NCI-H226 (cell line): ENCODE results near the gene C4A.
"Not testable (repeated sequence)": the region's sequence is repeated elsewhere in the genome, so short reads cannot be mapped to it uniquely, and the experiment has no call there.

Experiments used
- DNase-seq: peaks from one replicate; pipeline ENCODE4 v3.0.0-alpha.2; 2015

The C4A gene

DNA sequence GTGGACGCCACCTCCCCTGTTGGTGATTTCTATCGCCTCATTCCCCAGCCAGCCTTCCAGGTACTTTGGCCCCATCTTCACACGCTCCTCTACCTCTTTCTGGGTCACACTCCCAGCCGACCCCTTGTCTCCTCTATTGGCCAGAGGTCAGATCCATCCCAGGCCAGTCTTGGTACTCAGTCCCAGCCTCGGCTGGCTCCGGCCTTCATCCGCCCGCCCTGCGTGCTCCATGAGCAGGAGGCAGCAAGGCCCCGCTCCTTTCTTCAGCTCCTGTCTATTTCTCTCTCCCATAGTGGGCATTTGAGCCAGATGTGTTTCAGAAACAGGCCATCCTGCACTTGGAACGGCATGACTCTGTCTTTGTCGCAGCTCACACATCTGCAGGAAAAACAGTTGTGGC, 20.2 kb upstream of the C4A start:
- no peak for DNase-seq

DNA sequence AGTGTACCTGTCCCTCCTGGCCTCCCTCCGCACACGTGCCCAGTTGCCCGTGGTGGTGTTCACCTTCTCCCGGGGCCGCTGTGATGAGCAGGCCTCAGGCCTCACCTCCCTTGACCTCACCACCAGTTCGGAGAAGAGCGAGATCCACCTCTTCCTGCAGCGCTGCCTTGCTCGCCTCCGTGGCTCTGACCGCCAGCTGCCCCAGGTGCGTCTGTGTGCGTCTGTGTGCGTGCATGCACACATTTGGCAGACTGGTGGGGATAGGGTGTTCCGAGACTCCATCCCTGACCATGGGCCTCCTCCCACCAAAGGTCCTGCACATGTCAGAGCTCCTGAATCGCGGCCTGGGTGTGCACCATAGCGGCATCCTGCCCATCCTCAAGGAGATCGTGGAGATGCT, 17.9 kb upstream of the C4A start:
- no peak for DNase-seq

DNA sequence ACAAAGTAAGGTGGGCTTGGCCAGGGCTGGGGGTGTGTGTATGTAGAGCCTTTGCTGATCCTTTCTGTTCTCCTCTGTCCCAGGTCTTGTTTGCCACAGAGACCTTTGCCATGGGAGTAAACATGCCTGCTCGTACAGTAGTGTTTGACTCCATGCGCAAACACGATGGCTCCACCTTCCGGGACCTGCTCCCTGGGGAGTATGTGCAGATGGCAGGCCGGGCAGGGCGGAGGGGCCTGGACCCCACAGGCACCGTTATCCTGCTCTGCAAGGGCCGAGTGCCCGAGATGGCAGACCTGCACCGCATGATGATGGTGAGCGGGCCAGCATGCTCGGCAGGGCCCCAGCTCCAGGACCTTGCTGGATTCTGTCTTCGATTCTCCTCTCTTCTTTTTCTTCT, 16.2 kb upstream of the C4A start:
- no peak for DNase-seq

DNA sequence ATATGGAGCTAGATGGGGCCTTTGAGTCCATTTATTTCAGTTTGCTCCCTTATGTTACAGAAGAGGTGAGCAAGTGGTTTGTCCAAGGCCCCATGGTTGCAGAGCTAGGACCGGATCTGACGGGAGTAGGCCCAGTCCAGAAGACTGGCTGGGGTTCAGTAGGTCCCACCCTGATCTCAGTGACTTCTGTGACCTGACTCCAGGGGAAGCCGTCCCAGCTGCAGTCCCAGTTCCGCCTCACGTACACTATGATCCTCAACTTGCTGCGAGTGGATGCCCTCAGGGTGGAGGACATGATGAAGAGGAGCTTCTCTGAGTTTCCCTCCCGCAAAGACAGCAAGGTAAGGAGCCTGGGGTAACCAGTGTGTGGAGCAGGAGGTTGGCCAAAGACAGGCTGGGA, 15.4 kb upstream of the C4A start:
- no peak for DNase-seq

DNA sequence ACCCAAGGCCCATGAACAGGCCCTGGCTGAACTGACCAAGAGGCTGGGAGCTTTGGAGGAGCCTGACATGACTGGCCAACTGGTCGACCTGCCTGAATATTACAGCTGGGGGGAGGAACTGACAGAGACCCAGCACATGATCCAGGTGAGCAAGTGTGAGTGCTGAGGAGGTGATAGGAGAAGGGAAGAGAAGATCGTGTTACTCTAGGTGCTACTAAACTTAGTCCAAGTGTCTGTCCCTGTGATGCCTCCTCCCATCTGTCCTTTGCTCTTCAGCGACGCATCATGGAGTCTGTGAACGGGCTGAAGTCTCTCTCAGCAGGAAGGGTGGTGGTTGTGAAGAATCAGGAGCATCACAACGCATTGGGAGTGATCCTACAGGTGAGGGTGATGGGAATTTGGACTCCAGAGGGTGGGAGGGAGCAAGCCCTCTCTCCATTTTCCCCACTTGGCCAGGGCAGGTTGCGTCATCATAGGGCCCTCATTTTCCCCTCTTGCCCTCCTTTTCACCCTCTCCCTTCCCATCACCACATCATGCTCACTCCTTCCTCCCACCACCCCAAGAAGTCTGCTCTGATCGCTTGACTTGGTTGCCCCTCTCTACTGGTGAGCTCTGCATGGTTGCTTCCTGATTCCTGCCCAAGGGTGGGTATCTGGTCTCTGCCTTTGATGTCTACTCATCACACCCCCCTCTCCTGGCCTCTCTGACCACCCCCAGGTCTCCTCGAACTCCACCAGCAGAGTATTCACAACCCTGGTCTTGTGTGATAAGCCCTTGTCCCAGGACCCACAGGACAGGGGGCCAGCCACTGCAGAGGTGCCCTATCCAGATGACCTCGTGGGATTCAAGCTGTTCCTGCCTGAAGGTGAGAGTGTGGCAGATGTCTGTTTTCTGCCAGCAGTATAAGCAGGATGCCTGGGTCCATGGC, 14.6 kb upstream of the C4A start:
- no peak for DNase-seq

DNA sequence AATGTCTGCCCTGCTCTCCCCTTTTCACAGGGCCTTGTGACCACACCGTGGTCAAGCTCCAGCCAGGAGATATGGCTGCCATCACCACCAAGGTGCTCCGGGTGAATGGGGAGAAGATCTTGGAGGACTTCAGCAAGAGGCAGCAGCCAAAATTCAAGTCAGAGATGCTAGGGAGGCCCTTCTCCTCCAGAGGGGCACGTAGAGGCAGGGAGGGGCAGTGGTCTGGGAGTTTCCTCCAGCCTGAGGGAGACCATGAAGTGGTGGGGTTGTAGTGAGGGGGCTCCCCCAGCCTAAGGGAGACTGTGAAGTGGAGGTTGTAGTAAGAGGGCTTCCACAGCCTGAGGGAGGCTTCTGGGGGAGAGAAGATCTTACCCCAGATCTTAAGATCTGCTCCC, 13.9 kb upstream of the C4A start:
- DNase-seq: no peak

DNA sequence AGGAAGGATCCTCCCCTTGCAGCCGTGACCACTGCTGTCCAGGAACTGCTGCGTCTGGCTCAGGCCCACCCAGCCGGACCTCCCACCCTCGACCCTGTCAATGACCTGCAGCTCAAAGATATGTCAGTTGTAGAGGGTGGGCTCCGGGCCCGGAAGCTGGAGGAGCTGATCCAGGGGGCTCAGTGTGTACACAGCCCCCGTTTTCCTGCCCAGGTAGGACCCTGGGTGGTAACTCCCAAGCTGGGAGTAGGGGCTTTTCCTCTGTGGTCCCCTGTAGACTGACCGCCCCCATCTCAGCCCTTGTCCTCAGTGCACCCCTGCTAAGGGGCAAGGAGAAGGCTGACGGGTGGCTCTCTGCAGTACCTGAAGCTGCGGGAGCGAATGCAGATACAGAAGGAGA, 13.5 kb upstream of the C4A start:
- DNase-seq: no peak

DNA sequence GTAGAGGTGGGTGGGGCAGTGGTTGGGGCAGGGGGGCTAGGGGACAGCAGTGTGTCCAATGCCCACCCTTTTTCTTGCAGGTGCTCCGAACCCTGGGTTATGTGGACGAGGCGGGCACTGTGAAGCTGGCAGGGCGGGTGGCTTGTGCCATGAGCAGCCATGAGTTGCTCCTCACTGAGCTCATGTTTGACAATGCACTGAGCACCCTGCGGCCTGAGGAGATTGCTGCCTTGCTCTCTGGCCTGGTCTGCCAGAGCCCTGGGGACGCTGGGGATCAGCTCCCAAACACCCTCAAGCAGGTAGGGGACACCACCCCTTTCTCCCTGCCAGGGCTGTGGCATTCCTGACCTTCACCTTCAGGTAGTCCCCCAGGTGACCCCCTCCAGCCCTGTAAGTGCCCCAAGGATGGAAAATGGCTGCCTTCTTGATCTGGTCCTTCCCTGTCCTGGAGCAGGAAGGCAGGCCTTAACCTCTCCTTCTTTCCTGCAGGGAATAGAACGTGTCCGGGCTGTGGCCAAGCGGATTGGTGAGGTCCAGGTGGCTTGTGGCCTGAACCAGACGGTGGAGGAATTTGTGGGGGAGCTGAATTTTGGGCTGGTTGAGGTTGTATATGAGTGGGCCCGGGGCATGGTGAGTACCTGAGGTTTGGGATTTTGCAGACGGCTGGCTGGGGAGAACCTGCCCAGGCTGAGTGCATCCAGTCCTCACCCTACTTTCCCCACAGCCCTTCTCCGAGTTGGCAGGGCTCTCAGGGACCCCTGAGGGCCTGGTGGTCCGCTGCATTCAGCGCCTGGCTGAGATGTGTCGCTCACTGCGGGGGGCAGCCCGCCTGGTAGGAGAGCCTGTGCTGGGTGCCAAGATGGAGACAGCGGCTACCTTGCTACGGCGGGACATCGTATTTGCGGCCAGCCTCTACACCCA, 12.8 kb upstream of the C4A start:
- no peak for DNase-seq

DNA sequence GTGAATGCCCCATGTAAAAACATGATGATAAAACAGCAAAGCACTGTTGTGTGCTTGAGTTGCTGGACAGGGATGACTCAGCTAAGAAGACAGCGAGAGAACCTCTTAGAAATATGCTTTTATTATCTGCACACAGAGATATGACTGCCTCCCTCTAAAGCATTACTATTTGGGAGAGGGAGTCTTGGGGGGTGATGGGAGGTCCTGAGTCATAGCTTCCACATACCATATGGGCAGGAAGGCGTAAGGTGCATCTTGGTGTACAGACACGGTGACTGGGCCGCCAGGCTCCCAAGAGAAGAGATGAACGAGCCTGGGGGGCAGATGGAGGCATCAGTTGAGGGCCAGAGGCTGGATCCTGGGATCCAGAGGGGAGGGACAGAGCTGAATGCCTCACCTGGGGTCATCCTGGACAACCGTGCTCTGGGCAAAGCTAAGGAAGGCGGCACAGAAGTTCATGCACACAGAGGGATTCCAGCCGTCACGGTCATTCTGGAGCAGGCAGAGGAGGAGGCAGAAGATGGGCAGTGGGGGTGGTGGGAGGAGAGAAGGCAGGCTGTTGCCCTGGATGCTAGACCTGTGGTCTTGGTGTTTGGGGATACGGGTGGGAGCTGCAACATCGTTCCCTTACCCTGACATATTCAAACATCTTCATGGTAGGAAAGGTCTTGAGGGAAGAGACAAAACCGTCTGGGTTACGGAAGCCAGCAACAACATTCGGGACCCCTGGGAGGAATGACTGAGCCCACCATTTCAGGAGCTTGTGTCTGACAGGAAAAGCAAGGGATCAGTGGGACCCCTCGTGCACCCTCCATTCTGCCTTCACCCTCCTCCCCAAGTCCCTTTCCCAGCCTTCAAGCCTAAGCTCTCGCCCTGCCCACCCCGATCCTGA, 11.9 kb upstream of the C4A start:
- DNase-seq: peak; percentile 91

DNA sequence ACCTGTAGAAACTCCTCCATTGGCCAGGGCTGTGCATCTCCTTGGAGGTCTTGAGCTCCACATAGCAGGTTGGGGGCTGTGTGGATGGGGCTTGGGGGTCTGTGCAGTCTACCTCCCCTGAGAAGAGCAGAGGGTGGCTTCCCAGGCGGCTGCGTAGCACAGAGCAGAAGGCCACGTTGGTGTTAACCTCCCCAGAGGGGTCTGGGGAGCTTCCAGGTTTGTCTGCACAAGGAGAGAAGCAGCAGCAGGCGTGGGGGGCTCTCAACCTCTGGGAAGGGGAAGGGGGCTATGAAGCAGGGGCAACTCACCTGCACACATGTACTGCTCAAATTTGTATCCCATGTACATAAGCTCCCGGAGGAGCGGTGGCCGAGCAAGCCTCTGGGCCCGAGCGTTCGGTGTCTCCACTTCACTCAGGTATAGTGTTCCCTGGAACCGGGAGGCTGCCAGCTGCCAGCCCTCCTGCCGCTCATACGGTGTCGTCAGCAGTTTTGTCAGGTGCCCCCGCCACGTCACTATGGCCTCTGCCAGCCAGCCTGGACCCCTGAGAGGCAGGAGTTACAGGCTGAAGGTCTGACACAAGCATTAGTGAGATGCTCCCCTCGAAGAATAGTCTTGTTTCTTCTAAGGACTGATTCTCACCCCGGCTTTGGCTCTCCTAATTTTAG, 11.1 kb upstream of the C4A start:
- no peak for DNase-seq

DNA sequence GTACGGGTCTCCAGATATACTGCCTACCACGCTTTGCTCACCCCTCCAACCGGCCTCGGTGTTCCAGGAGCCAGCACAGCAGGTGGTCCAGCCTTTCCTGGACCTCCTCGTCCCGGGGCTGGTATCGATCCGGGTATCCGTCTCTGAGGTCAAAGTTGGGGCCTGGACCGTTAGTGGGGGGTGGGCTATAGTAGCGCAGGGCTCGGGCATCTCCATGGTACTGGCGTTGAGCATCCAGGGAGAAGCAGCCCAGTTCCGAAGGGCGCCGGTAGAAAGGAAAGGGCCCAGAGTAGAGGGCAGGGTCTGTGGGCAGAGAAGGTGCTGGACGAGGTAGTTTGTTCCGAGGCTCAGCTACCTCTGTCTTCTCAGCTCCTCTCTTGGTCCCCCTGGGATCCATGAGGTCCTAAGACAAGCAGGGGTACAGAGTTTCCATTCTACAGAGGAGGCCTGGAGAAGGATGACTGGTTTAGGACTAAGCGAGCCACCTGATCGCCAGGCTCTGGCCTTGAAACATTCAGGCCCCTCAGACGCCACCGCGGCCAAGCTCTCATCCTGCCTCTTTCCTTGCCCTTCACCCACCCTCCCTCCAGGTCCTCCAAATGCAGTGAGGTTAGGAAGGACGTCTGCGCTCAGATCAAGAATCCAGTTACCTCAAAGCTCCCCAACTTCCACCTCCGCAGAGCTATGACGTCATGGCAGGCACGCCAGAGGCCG, 10.4 kb upstream of the C4A start:
- no peak for DNase-seq

DNA sequence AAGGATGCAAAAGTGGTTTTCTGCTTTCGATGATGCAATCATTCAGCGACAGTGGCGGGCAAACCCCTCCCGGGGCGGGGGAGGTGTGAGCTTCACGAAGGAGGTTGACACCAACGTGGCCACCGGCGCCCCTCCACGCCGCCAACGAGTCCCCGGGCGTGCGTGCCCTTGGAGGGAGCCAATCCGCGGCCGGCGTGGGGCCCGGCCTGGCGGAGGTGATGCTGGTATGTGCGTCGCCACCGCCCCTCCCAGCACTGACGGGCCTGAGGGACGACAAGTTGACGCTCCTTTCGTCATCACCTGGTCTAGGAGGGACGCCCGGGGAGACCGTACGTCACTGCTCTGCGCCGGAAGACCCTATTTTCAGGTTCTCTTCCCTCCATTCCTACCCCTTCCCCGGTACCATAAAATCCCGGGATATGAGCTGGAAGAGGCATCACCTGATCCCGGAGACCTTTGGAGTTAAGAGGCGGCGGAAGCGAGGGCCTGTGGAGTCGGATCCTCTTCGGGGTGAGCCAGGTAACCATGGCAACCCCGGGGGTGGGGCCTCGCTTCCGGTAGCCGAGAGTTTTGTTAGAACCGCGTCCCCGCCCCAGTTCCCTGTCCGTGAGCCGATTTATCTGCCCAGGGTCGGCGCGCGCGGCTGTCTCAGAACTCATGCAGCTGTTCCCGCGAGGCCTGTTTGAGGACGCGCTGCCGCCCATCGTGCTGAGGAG, 9.7 kb upstream of the C4A start, which contains the start of gene DXO:
Gene DXO, minus strand, starts transcription at position 146 of the 716 bp plus-strand sequence. CDS start 463 bp downstream, outside the sequence.
- DNase-seq: peak; percentile 97

DNA sequence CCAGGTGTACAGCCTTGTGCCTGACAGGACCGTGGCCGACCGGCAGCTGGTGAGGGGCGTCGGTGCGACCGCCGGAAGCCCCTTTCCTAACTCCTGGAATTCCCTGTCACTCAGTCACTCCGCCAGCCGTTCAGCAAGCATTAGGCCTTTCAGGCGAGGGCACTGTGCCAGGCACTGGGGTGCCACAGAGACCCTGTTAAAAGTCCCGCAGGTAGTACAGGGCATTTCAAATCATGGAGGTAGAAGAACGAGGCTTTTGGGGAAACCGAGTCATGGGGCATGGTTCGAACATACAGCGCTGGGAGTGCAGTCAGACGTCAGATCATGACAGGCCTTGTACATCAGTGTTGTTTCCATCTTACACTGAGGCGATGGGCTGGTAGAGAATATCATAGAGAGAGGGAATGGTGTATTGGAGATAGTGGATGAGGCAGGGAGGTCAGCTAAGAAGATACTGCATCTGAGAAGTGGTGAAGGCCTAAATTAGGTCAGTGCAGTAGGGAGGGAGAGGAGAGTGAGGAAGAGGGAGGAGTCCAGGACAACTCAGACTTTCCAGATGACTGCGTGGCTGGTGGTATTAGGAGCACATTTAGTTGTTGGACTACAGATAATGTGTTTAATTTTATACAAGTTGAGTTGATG, 9.0 kb upstream of the C4A start:
- peak; percentile 3 for DNase-seq

DNA sequence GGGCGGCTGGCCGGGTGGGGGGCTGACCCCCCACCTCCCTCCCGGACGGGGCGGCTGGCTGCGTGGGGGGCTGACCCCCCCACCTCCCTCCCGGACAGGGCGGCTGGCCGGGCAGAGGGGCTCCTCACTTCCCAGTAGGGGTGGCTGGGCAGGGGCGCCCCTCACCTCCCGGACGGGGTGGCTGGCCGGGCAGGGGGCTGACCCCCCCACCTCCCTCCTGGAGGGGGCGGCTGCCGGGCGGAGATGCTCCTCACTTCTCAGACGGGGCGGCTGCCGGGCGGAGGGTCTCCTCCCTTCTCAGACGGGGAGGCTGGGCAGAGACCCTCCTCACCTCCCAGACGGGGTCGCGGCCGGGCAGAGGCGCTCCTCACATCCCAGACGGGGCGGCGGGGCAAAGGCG, 5.8 kb upstream of the C4A start:
- not testable (repeated sequence) for DNase-seq

DNA sequence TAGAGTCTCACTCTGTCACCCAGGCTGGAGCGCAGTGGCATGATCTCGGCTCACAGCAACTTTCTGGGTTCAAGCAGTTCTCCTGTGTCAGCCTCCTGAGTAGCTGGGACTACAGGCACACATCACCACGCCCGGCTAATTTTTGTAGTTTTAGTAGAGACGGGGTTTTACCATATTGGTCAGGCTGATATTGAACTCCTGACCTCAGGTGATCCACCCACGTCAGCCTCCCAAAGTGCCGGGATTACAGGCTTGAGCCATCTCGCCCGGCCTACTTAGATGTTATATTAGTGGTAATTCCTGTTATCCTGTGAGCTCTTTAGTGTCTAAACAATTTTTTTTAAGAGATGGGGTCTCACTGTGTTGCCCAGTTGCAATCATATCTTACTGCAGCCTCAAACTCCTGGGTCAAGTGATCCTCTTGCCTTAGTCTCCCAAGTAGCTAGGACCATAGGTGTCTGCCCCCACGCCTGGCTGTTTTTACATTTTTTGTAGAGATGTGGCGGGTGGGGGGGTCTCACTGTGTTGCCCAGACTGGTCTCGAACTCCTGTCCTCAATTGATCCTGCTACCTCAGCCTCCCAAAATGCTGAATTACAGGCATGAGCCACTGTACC, 3.9 kb upstream of the C4A start:
- DNase-seq: no peak

DNA sequence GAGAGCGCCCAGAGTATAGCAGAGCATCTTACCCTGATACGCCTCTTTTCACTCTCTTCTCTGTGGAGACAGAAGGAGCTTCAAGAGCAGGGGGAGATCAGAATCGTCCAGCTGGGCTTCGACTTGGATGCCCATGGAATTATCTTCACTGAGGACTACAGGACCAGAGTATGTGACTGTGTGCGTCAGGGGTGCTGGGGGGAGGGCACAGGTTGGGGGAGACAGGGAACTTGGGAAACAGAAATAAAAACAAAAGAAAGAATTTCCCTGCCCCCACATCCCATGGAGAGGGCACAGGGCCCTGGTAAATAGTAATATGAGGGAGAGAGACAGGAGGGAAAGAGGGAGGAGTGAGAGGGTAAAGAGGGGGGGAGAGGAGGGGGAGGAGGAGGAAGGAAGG, 3.0 kb upstream of the C4A start:
- DNase-seq: no peak

DNA sequence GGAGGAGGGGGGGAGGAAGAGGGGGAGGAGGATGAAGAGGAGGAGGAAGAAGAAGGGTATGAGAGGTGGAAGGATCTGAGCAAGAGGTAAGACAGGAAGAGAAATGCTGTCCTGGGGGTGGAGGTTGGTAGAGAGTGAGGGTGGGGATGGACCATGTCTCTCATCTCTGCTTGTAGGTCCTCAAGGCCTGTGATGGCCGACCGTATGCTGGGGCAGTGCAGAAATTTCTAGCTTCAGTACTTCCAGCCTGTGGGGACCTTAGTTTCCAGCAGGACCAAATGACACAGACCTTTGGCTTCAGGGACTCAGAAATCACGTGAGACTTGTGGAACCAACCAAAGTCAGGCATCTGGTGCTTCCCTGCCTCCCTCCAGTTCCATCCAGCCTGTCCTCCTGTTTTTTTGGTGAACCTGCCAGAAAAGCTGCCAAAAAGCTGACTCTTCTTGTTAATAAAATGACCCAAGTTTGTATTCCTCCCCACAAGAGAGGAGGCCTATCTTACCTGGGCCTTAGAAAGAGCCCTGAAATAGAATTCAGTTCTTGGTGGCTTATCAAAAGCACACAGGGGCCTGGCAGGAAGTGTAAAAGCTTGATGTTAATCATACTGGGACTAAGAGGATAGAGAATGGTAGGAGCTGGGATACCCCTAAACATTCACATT, 2.5 kb upstream of the C4A start:
- DNase-seq: no peak

DNA sequence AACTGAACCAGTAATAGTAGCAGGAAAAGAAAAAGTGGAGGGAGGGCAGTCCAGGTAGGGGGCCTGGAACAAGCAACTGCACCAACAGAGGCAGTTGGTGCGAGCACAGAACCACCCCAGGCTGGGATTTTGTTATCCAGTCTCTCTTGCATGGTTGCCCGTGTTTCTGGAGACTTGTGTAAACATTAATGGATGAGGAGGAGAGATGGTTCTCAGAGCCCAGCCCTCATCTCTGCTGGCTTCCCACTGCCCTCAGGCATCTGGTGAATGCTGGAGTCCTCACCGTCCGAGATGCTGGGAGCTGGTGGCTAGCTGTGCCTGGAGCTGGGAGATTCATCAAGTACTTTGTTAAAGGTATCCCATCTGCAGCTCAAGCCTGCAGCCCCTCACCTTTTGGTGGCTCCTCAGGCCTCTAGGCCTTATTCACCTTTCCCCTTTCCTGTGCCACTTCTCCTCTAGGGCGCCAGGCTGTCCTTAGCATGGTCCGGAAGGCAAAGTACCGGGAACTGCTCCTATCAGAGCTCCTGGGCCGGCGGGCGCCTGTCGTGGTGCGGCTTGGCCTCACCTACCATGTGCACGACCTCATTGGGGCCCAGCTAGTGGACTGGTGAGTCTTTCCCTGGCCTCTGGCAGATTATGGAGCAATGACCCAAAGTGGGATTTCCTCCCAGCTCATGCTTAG, 1.5 kb upstream of the C4A start:
- DNase-seq: not testable (repeated sequence)

DNA sequence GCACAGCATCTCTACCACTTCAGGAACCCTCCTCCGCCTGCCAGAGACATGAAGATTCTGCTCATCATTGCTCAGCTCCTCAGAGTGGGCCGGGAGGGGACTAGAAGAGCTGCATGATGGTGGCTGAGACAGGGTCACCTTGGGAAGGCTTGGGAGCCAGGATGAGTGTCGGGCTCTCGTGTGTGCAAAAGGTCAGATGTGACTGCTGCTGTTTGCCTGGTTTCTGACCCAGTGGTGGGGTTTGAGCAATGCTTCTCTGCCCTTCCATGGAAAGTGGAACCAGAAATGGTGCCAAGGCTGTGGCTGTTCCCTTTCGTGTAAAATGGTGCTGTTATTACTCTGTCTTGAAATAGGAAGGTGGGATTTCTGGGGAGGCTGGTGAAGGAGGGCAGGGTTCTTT, 859 bp upstream of the C4A start:
- not testable (repeated sequence) for DNase-seq
